ENCODE measurements around the gene ASCL3.

DNA sequence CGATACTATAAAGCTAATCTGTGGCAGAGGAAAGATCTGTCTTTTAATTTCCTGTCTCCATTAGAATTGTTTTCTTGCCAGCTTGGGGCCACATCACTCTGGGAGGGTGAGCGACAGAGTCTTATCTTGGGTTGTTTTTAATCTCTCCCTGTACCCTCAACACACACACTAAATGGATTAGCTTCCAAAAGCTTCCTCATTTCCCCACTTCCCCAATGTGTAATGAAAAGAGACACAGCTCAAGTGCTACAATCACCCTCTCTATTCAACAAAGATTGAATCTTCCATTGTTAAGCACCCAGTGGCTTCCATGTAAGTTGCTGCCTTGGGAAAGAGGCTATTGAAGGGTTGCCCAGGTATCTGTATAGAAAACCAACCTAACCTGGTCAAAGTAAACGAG lies 6.1 kb upstream of the ASCL3 start:
- TF ChIP-seq POLR2A (IDR thresholded peaks at IDR 0.05) (no peak), POLR2AphosphoS5 (IDR thresholded peaks at IDR 0.05) (no peak), EP300 (IDR thresholded peaks at IDR 0.05) (no peak)
- TF ChIP-seq, protein P1, sequence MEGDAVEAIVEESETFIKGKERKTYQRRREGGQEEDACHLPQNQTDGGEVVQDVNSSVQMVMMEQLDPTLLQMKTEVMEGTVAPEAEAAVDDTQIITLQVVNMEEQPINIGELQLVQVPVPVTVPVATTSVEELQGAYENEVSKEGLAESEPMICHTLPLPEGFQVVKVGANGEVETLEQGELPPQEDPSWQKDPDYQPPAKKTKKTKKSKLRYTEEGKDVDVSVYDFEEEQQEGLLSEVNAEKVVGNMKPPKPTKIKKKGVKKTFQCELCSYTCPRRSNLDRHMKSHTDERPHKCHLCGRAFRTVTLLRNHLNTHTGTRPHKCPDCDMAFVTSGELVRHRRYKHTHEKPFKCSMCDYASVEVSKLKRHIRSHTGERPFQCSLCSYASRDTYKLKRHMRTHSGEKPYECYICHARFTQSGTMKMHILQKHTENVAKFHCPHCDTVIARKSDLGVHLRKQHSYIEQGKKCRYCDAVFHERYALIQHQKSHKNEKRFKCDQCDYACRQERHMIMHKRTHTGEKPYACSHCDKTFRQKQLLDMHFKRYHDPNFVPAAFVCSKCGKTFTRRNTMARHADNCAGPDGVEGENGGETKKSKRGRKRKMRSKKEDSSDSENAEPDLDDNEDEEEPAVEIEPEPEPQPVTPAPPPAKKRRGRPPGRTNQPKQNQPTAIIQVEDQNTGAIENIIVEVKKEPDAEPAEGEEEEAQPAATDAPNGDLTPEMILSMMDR (IDR thresholded peaks at IDR 0.05) = no peak
